A673 (cell line): ENCODE data around the gene ETFA. TPM values are rescaled to one million over a fixed set of nuclear protein-coding genes. Genes with fewer than 3 reads are reported as not detected.

Experiments
- BruUV-seq: library from RNA; stranded (reverse); fragments of 400-500 nt; replicated peaks from 2 replicates; lab custom pipeline; 2021; lab: Mats Ljungman, UMichigan
- CTCF ChIA-PET: fragments of 300-600 bp; sonication (Branson Sonifier 250); formaldehyde crosslinking; loops from one replicate; lab custom pipeline; 2022; ENCODE audit warnings: antibody characterized with exemption; lab: Charles Lee
- POLR2A ChIA-PET: fragments of 300-600 bp; sonication (Branson Sonifier 250); formaldehyde crosslinking; loops from one replicate; lab custom pipeline; 2022; ENCODE audit warnings: antibody characterized with exemption; ENCODE audit not compliant: low non-redundant PET; lab: Charles Lee
- DNase-seq: peaks from one replicate; pipeline ENCODE4 v3.0.0-alpha.2; 2015; ENCODE audit warnings: low spot score
- H3K27ac ChIP-seq: fragments of 200-600 bp; sonication (generic); 2 replicates; pipeline ENCODE4 v1.5.1; 2016; ENCODE audit warnings: mixed run types, low read depth, mild to moderate bottlenecking, mixed read lengths, antibody characterized with exemption, low read length; ENCODE audit not compliant: poor library complexity, severe bottlenecking
- H3K27me3 ChIP-seq: fragments of 200-600 bp; sonication (generic); replicated peaks from 2 replicates; pipeline ENCODE4 v1.6.1; 2017; ENCODE audit warnings: mixed run types, low read depth, mild to moderate bottlenecking, mixed read lengths, antibody characterized with exemption, low read length; ENCODE audit not compliant: insufficient read depth, poor library complexity
- H3K36me3 ChIP-seq: fragments of 200-600 bp; sonication (generic); 2 replicates; pipeline ENCODE4 v1.6.1; 2016; ENCODE audit warnings: mixed run types, mild to moderate bottlenecking, mixed read lengths, antibody characterized with exemption, low read length; ENCODE audit not compliant: insufficient read depth, poor library complexity, severe bottlenecking
- H3K4me1 ChIP-seq: fragments of 200-600 bp; sonication (generic); 2 replicates; pipeline ENCODE4 v1.6.1; 2017; ENCODE audit warnings: mixed run types, mild to moderate bottlenecking, mixed read lengths, antibody characterized with exemption, low read length; ENCODE audit not compliant: insufficient read depth, poor library complexity, severe bottlenecking
- H3K4me3 ChIP-seq: fragments of 200-600 bp; sonication (generic); 2 replicates; pipeline ENCODE4 v1.5.1; 2016; ENCODE audit warnings: low read depth, mixed run types, mild to moderate bottlenecking, mixed read lengths, low read length; ENCODE audit not compliant: poor library complexity, severe bottlenecking
- H3K9me3 ChIP-seq: fragments of 200-600 bp; sonication (generic); 2 replicates; pipeline ENCODE4 v1.6.1; 2016; ENCODE audit warnings: mixed run types, low read depth, mild to moderate bottlenecking, mixed read lengths, antibody characterized with exemption, low read length; ENCODE audit not compliant: poor library complexity, severe bottlenecking
- CTCF ChIP-seq: fragments of 300-800, 200-600 bp; sonication (generic); conservative IDR thresholded peaks from 2 replicates; pipeline ENCODE4 v1.5.1; 2017; ENCODE audit warnings: low read depth, mild to moderate bottlenecking, antibody characterized with exemption, low read length, moderate library complexity, mixed read lengths
- EZH2 ChIP-seq: fragments of 200-600 bp; sonication (generic); IDR thresholded peaks from 2 replicates; pipeline ENCODE4 v1.6.1; 2017; ENCODE audit warnings: borderline replicate concordance, low read depth, mild to moderate bottlenecking, mixed read lengths, antibody characterized with exemption, low read length; ENCODE audit not compliant: poor library complexity, severe bottlenecking
- intact Hi-C: fragments of 100-400 bp; cut with micrococcal nuclease; formaldehyde crosslinking; loops from one replicate; pipeline ENCODE4 v1.10.0; 2022; ENCODE audit not compliant: unreplicated experiment
- total RNA-seq: library from RNA; stranded (reverse); gene quantifications from 2 replicates; pipeline ENCODE4 v1.2.3, GENCODE V29; 2021

The ETFA gene
- total RNA-seq, 1 experiment from 2014 or later: 133 TPM

DNA sequence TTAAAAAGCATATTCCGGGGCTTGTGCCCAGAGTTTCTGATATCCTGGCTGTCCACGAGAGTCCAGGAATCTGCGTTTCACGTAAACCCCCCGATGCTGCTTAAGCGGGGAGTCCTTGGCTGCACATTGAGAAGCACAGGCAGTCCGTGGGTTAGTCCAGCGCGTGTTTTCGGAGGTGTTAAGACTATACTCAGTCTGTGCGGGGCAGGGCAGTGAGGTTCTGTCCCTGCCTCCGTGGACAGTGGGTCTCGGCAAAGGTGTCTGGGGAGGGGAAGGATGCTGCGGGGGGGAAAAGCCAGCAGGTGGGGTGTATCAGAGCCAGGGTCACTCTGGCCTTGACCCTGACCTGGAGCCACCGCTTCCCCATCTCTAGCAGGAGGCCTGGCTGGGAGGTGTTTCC, 145.3 kb downstream of the ETFA start:
- no peak overlapping the region for H3K4me3 ChIP-seq
- H3K36me3 ChIP-seq: no peaks in the 10 kb centered on the region
- no peak overlapping the region for H3K27ac ChIP-seq
- H3K4me1 ChIP-seq: no peaks in the 10 kb centered on the region
- no TSS peak for BruUV-seq
- DNase-seq: no peak
- POLR2A ChIA-PET: no interaction called here
- no peaks in the 10 kb centered on the region for H3K27me3 ChIP-seq
- TF ChIP-seq EZH2 (no peak), CTCF (no peak)
- CTCF ChIA-PET: no interaction called here
- no peaks in the 10 kb centered on the region for H3K9me3 ChIP-seq
- intact Hi-C loops: no loop called here

Other genes starting within 250 kb of the ETFA start
- 3.8 and 5.5 TPM in 2 replicates for gene ISL2, start 25.3 kb upstream of the ETFA start, total RNA-seq